Neural cell (in vitro differentiated cells): Measurements from ENCODE around the gene PCGF1. TPM values are rescaled to one million over a fixed set of nuclear protein-coding genes. Genes with fewer than 3 reads are reported as not detected.

ENCODE experiments used
- H2AFZ ChIP-seq: fragments of 200-600, 300-800 bp; sonication (generic), shearing (Covaris generic); 2 replicates; pipeline ENCODE4 v1.6.0; 2014; ENCODE audit warnings: low read depth, mild to moderate bottlenecking, antibody characterized with exemption, low read length, moderate library complexity
- H3F3A ChIP-seq: fragments of 200-600 bp; shearing (Covaris generic); 2 replicates; pipeline ENCODE4 v1.6.1; 2016; ENCODE audit warnings: mild to moderate bottlenecking, moderate library complexity, mixed read lengths, antibody characterized with exemption, low read length; ENCODE audit not compliant: insufficient read depth, poor library complexity, severe bottlenecking
- H3K27ac ChIP-seq: fragments of 200-600, 300-800 bp; sonication (generic), shearing (Covaris generic); 2 replicates; pipeline ENCODE4 v1.5.1; 2014; ENCODE audit warnings: mild to moderate bottlenecking, low read length, moderate library complexity
- H3K27me3 ChIP-seq: fragments of 300-800, 200-600 bp; sonication (generic), shearing (Covaris generic); 2 replicates; pipeline ENCODE4 v1.6.0; 2014; ENCODE audit warnings: mild to moderate bottlenecking, low read depth, low read length, moderate library complexity; ENCODE audit not compliant: insufficient read depth
- H3K36me3 ChIP-seq: fragments of 300-800, 200-600 bp; sonication (generic), shearing (Covaris generic); 2 replicates; pipeline ENCODE4 v1.5.1; 2014; ENCODE audit warnings: mild to moderate bottlenecking, antibody characterized with exemption, low read length, moderate library complexity; ENCODE audit not compliant: insufficient read depth
- H3K4me2 ChIP-seq: fragments of 300-800, 200-600 bp; sonication (generic), shearing (Covaris generic); 2 replicates; pipeline ENCODE4 v1.6.0; 2014; ENCODE audit warnings: mild to moderate bottlenecking, low read length
- H3K4me3 ChIP-seq: fragments of 300-800, 200-600 bp; sonication (generic), shearing (Covaris generic); 2 replicates; pipeline ENCODE4 v1.5.1; 2014; ENCODE audit warnings: mild to moderate bottlenecking, low read length, moderate library complexity
- H3K79me2 ChIP-seq: fragments of 200-600 bp; shearing (Covaris generic); replicated peaks from 2 replicates; pipeline ENCODE4 v1.6.0; 2014; ENCODE audit warnings: mild to moderate bottlenecking, low read length, moderate library complexity; ENCODE audit not compliant: insufficient read depth
- H3K9ac ChIP-seq: fragments of 300-800, 200-600 bp; sonication (generic), shearing (Covaris generic); 2 replicates; pipeline ENCODE4 v1.6.1; 2016; ENCODE audit warnings: mild to moderate bottlenecking, low read length, mixed read lengths
- H3K9me2 ChIP-seq: fragments of 200-600 bp; shearing (Covaris generic); 2 replicates; pipeline ENCODE4 v1.6.1; 2016; ENCODE audit warnings: mild to moderate bottlenecking, low read length, mixed read lengths; ENCODE audit not compliant: insufficient read depth
- H3K9me3 ChIP-seq: fragments of 200-600, 300-800 bp; sonication (generic), shearing (Covaris generic); 2 replicates; pipeline ENCODE4 v1.6.1; 2016; ENCODE audit warnings: mild to moderate bottlenecking, mixed run types, low read length, moderate library complexity, mixed read lengths
- H4K20me1 ChIP-seq: fragments of 200-600 bp; shearing (Covaris generic); 2 replicates; pipeline ENCODE4 v1.6.1; 2016; ENCODE audit warnings: mild to moderate bottlenecking, mixed run types; ENCODE audit not compliant: insufficient read depth
- CTCF ChIP-seq: fragments of 450-650 bp; IDR thresholded peaks from 2 replicates; pipeline ENCODE4 v1.5.1; 2014; ENCODE audit warnings: antibody characterized with exemption, mild to moderate bottlenecking, moderate library complexity; ENCODE audit not compliant: poor library complexity, severe bottlenecking
- EP300 ChIP-seq: fragments of 450-650 bp; conservative IDR thresholded peaks from 2 replicates; pipeline ENCODE4 v1.6.1; 2014; ENCODE audit warnings: antibody characterized with exemption, mild to moderate bottlenecking, moderate library complexity; ENCODE audit not compliant: poor library complexity, severe bottlenecking
- EZH2 ChIP-seq: fragments of 200-600, 300-800 bp; shearing (Covaris generic), sonication (generic); IDR thresholded peaks from 2 replicates; pipeline ENCODE4 v1.6.1; 2014; ENCODE audit warnings: antibody characterized with exemption, low read length, borderline replicate concordance, mild to moderate bottlenecking; ENCODE audit not compliant: insufficient read depth, poor library complexity, severe bottlenecking
- MXI1 ChIP-seq: fragments of 450-650 bp; conservative IDR thresholded peaks from 2 replicates; pipeline ENCODE4 v1.6.1; 2014; ENCODE audit warnings: antibody characterized with exemption, mild to moderate bottlenecking; ENCODE audit not compliant: poor library complexity, severe bottlenecking
- POLR2AphosphoS5 ChIP-seq: IDR thresholded peaks from 2 replicates; pipeline ENCODE4 v1.6.1; 2012
- RAD21 ChIP-seq: fragments of 450-650 bp; conservative IDR thresholded peaks from 2 replicates; pipeline ENCODE4 v1.6.1; 2014; ENCODE audit warnings: antibody characterized with exemption, mild to moderate bottlenecking, moderate library complexity
- REST ChIP-seq: IDR thresholded peaks from 2 replicates; pipeline ENCODE4 v1.6.1; 2012; ENCODE audit warnings: borderline replicate concordance
- SMC3 ChIP-seq: fragments of 450-650 bp; conservative IDR thresholded peaks from 2 replicates; pipeline ENCODE4 v1.6.1; 2014; ENCODE audit warnings: antibody characterized with exemption, mild to moderate bottlenecking, moderate library complexity; ENCODE audit not compliant: poor library complexity
- TAF1 ChIP-seq: IDR thresholded peaks from 2 replicates; pipeline ENCODE4 v1.6.1; 2012; ENCODE audit warnings: low read depth
- polyA plus RNA-seq: library from polyadenylated mRNA; depleted of rRNA; stranded (reverse); fragments of >200 nt; gene quantifications from 2 replicates; pipeline ENCODE4 v1.2.3, GENCODE V29; 2014

The PCGF1 gene
- polyA plus RNA-seq, 1 donor from 2014 or later, result 30.2 TPM

- no peak overlapping the region for H3K9ac ChIP-seq
- no peak overlapping the region for H2AFZ ChIP-seq
- no peaks in the 10 kb centered on the region for H3K36me3 ChIP-seq
- no peaks in the 10 kb centered on the region for H3K27me3 ChIP-seq
- TF ChIP-seq TAF1, result no peak
- no peak for TF ChIP-seq MXI1
- no peak for TF ChIP-seq POLR2AphosphoS5
- no peak for TF ChIP-seq SMC3
- TF ChIP-seq REST, result no peak
- TF ChIP-seq EZH2, result no peak
- no peak for TF ChIP-seq EP300
- TF ChIP-seq RAD21, result no peak
- TF ChIP-seq CTCF, result no peak
- H3K4me2 ChIP-seq, result no peak overlapping the region
- H3K4me3 ChIP-seq, result peak overlapping the region; percentile 73
- no peaks in the 10 kb centered on the region for H3K9me3 ChIP-seq
- no peaks in the 10 kb centered on the region for H3F3A ChIP-seq
- H4K20me1 ChIP-seq, result no peaks in the 10 kb centered on the region
- no peaks in the 10 kb centered on the region for H3K9me2 ChIP-seq
- peaks cover 14% of the 10 kb centered on the region for H3K79me2 ChIP-seq
- H3K27ac ChIP-seq, result no peak overlapping the region
Measured at GRCh38 chr2:74531666-74532065, 24.2 kb upstream of the PCGF1 start.

GRCh38 chr2:74530239-74531187 is 23.0 kb upstream of the PCGF1 start:
- Histone ChIP-seq H3K9me3 (no peaks in the 10 kb centered on the region), H3F3A (no peaks in the 10 kb centered on the region), H2AFZ (peak overlapping the region; percentile 40), H3K9ac (peak overlapping the region; percentile 78), H3K36me3 (no peaks in the 10 kb centered on the region), H3K4me2 (peak overlapping the region; percentile 86), H3K4me3 (peak overlapping the region; percentile 73), H3K27me3 (no peaks in the 10 kb centered on the region), H4K20me1 (no peaks in the 10 kb centered on the region), H3K27ac (peak overlapping the region; percentile 75), H3K9me2 (no peaks in the 10 kb centered on the region), H3K79me2 (peaks cover 14% of the 10 kb centered on the region)
- TF ChIP-seq CTCF (no peak), EP300 (no peak), RAD21 (no peak), TAF1 (no peak), MXI1 (no peak), SMC3 (no peak), REST (no peak), EZH2 (no peak), POLR2AphosphoS5 (no peak)
